Activated CD4-positive, alpha-beta T cell treated with anti-CD3 and anti-CD28 coated beads for 48 hours (primary cell): ENCODE measurements around the gene CACNG6.
A peak's percentile ranks its signal among the peaks of the same experiment; 100 is the strongest.

ENCODE experiments used
- DNase-seq: peaks from one replicate; pipeline ENCODE4 v3.0.0-alpha.2; 2020

Gene CACNG6

DNA sequence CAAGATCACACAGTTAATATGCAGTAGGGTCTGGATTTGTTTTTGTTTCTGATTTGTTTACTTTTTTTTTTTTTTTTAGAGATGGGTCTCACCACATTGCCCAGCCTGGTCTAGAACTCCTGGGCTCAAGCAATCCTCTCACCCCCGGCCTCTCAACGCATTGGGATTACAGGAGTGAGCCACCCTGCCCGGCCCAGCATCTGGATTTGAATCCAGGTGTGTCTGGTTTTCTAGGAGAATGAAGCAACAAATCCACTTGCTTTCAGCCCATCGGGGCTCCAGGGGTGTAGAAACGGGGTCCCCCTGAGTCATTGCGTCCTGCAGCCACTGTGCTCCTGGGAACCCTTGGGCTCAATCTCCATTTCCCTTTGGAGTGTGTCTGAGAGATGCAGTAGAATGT lies 22.1 kb upstream of the CACNG6 start:
- no peak for DNase-seq

- DNase-seq, result no peak
These were observed 19.8 kb upstream of the CACNG6 start for GRCh38 chr19:53971673-53972072.

- peak; percentile 76 for DNase-seq
These were observed 13.9 kb upstream of the CACNG6 start for GRCh38 chr19:53977429-53977990.

- peak; percentile 75 for DNase-seq
These were observed 13.3 kb upstream of the CACNG6 start for GRCh38 chr19:53977991-53978731.

DNA sequence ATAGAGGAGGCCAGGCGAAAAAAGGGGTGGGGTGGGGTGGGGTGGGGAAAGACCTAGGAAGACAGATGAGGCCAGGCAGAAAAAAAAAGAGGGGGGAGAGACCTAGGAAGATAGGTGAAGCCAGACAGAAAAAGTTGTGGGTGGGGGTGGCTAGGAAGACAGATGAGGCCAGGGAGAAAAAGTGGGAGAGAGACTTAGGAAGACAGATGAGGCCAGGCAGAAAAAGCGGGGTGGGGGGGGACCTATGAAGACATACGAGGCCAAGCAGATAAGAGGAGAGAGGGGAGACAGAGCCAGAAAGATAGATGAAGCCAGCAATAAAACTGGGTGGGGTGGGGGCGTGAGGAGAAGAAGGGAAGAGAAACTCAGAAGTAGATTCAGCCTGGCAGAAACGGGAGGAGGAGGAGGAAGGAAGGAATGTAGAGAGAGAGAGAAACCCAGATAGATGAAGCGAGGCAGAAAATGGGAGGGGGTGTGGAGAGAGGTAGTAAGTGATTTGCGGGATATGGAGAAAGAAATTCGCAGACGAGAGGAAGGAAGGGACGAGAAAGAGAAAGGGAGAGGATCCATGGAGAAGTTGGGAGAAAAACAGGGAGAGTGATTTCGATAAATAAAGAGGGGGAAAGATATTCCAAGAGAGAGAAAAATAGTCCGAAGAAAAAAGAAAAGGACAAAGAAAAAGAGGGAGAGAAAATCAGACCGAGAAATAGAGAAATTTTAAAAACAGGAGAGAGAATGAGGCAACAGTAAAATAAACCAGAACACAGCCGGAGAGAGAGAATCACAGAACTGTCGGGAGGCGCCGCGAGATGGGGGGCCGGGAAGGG lies 12.2 kb upstream of the CACNG6 start:
- DNase-seq, result no peak

- no peak for DNase-seq
These were observed 10.7 kb upstream of the CACNG6 start for GRCh38 chr19:53980539-53981375.

GRCh38 chr19:53981376-53981951 lies 10.0 kb upstream of the CACNG6 start:
- no peak for DNase-seq

DNA sequence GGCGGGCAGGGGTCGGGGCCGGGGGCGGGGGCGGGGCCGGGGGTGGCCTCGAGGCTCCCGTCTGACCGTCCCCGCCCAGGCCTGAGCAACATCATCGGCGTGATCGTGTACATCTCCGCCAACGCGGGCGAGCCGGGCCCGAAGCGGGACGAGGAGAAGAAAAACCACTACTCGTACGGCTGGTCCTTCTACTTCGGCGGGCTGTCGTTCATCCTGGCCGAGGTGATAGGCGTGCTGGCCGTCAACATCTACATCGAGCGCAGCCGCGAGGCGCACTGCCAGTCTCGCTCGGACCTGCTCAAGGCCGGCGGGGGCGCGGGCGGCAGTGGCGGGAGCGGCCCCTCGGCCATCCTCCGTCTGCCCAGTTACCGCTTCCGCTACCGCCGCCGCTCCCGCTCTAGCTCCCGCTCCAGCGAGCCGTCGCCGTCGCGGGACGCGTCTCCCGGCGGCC lies 9.4 kb upstream of the CACNG6 start:
- DNase-seq, result no peak

GRCh38 chr19:53982611-53983010 lies 8.8 kb upstream of the CACNG6 start:
- no peak for DNase-seq

GRCh38 chr19:53983457-53984289 lies 7.8 kb upstream of the CACNG6 start:
- no peak for DNase-seq

DNA sequence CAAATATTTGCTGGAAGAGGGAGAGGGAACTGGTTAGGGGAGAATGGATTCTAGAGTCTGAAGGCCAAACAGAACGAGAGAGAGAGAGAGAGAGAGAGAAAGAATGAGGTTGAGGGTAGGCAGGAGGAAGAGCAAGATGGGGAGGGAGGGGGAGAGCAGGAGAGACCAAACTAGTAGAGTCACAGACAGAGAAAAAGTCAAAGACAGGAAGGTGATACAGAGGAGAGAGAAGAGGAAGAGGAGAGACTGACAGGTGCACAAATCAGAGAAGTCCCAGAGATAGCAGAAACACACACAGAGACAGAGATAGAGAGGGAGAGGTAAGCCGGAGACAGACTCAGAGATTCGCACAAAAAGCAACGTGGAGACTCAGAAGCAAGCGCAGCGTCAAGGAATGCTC lies 5.6 kb upstream of the CACNG6 start:
- DNase-seq, result no peak

- no peak for DNase-seq
These were observed 2.5 kb upstream of the CACNG6 start for GRCh38 chr19:53988981-53989380.

GRCh38 chr19:53989600-53990533 lies 1.6 kb upstream of the CACNG6 start:
- no peak for DNase-seq

DNA sequence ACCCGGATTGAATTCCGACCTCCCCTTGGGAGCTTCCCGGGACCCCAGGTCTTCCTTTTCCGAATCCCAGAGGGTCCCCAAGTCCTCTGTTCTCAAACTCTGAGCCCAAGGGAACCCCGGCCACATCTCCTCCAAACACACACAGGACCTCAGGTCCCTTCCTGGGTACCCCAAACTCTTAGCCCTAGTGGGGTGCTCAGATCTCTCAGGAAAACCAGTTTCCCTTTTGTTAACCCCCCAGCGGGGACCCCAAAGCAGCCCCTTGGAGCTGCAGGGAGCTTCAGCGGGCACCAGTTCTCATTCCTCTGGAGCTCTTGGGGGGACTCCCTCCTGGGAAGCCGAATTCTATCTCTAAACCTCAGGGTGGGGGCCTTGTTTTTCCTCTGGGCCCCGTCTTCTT lies 774 bp downstream of the CACNG6 start:
- no peak for DNase-seq

- no peak for DNase-seq
These were observed 1.4 kb downstream of the CACNG6 start for GRCh38 chr19:53992815-53993214.

- no peak for DNase-seq
These were observed 2.0 kb downstream of the CACNG6 start for GRCh38 chr19:53993448-53993847.

DNA sequence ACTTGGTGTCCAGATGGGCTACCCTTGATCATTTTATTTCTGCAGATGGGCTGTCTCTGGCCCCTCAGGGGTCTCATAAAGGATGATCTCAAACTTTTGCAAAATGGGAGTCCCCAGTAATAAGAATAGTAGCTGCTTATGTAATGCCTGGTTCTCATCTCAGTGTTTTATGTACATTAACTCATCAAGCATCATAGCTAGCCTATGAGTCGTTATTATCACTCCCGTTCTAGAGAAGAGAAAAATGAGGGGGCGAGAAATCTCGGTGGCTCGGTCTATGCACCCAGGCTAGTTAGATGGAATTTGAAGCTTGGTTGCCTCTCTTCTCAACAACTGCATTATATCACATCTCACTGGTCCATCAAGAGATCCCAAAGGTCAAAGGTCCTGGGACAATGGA lies 3.4 kb downstream of the CACNG6 start:
- peak; percentile 18 for DNase-seq

DNA sequence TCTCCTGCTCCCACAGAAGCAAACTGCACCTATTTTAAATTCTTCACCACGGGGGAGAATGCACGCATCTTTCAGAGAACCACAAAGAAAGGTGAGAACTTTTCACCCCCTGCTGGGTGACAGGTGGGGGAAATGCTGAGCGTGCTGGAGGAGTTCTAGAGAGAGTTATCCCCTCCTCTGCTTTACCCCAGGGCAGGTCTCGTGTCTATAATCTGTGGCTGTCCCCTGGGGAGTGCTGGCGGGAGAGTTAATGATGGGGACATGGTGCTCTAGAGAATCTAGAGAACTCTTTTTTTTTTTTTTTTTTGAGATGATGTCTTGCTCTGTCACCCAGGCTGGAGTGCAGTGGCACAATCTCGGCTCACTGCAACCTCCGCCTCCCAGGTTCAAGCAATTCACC lies 6.8 kb downstream of the CACNG6 start:
- DNase-seq, result no peak

DNA sequence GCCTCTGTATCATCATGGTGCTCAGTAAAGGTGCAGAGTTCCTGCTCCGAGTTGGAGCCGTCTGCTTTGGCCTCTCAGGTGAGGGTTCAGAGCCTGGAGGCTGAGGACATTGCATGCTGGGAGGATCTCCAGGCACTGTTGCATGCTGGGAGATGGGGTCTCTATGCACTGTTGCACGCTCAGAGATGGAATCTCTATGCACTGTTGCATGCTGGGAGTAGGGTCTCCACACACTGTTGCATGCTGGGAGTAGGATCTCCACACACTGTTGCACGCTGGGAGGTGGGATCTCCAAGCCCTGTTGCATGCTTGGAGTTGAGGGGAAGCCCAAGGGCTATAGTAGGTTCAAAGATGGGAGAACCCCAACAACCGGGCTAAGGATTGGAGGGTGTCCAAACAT lies 8.3 kb downstream of the CACNG6 start:
- no peak for DNase-seq

GRCh38 chr19:54001496-54001895 lies 10.1 kb downstream of the CACNG6 start:
- DNase-seq, result no peak
